Measurements from ENCODE around the gene ACADS.

Gene ACADS

GRCh38 chr12:120787889-120788288 lies 62.3 kb downstream of the ACADS start:
- TF ChIP-seq CTCF (conservative IDR thresholded peaks at IDR 0.05) = no peak

More at GRCh38 chr12:120787889-120788288, 62.3 kb downstream of the ACADS start:
- H3K27ac ChIP-seq = no peak overlapping the region

Data from VCaP (cell line).